A673 (cell line): Measurements from ENCODE around the gene OARD1. TPM values are rescaled to one million over a fixed set of nuclear protein-coding genes. Genes with fewer than 3 reads are reported as not detected.

Experiments used
- BruUV-seq: library from RNA; stranded (reverse); fragments of 400-500 nt; replicated peaks from 2 replicates; lab custom pipeline; 2021; lab: Mats Ljungman, UMichigan
- CTCF ChIA-PET: fragments of 300-600 bp; sonication (Branson Sonifier 250); formaldehyde crosslinking; loops from one replicate; lab custom pipeline; 2022; ENCODE audit warnings: antibody characterized with exemption; lab: Charles Lee
- POLR2A ChIA-PET: fragments of 300-600 bp; sonication (Branson Sonifier 250); formaldehyde crosslinking; loops from one replicate; lab custom pipeline; 2022; ENCODE audit warnings: antibody characterized with exemption; ENCODE audit not compliant: low non-redundant PET; lab: Charles Lee
- DNase-seq: peaks from one replicate; pipeline ENCODE4 v3.0.0-alpha.2; 2015; ENCODE audit warnings: low spot score
- H3K27ac ChIP-seq: fragments of 200-600 bp; sonication (generic); 2 replicates; pipeline ENCODE4 v1.5.1; 2016; ENCODE audit warnings: mixed run types, low read depth, mild to moderate bottlenecking, mixed read lengths, antibody characterized with exemption, low read length; ENCODE audit not compliant: poor library complexity, severe bottlenecking
- H3K27me3 ChIP-seq: fragments of 200-600 bp; sonication (generic); replicated peaks from 2 replicates; pipeline ENCODE4 v1.6.1; 2017; ENCODE audit warnings: mixed run types, low read depth, mild to moderate bottlenecking, mixed read lengths, antibody characterized with exemption, low read length; ENCODE audit not compliant: insufficient read depth, poor library complexity
- H3K36me3 ChIP-seq: fragments of 200-600 bp; sonication (generic); 2 replicates; pipeline ENCODE4 v1.6.1; 2016; ENCODE audit warnings: mixed run types, mild to moderate bottlenecking, mixed read lengths, antibody characterized with exemption, low read length; ENCODE audit not compliant: insufficient read depth, poor library complexity, severe bottlenecking
- H3K4me1 ChIP-seq: fragments of 200-600 bp; sonication (generic); 2 replicates; pipeline ENCODE4 v1.6.1; 2017; ENCODE audit warnings: mixed run types, mild to moderate bottlenecking, mixed read lengths, antibody characterized with exemption, low read length; ENCODE audit not compliant: insufficient read depth, poor library complexity, severe bottlenecking
- H3K4me3 ChIP-seq: fragments of 200-600 bp; sonication (generic); 2 replicates; pipeline ENCODE4 v1.5.1; 2016; ENCODE audit warnings: low read depth, mixed run types, mild to moderate bottlenecking, mixed read lengths, low read length; ENCODE audit not compliant: poor library complexity, severe bottlenecking
- H3K9me3 ChIP-seq: fragments of 200-600 bp; sonication (generic); 2 replicates; pipeline ENCODE4 v1.6.1; 2016; ENCODE audit warnings: mixed run types, low read depth, mild to moderate bottlenecking, mixed read lengths, antibody characterized with exemption, low read length; ENCODE audit not compliant: poor library complexity, severe bottlenecking
- EZH2 ChIP-seq: fragments of 200-600 bp; sonication (generic); IDR thresholded peaks from 2 replicates; pipeline ENCODE4 v1.6.1; 2017; ENCODE audit warnings: borderline replicate concordance, low read depth, mild to moderate bottlenecking, mixed read lengths, antibody characterized with exemption, low read length; ENCODE audit not compliant: poor library complexity, severe bottlenecking
- intact Hi-C: fragments of 100-400 bp; cut with micrococcal nuclease; formaldehyde crosslinking; loops from one replicate; pipeline ENCODE4 v1.10.0; 2022; ENCODE audit not compliant: unreplicated experiment
- total RNA-seq: library from RNA; stranded (reverse); gene quantifications from 2 replicates; pipeline ENCODE4 v1.2.3, GENCODE V29; 2021
- TF ChIP-seq, protein P1 (sequence below): fragments of 300-800, 200-600 bp; sonication (generic); conservative IDR thresholded peaks from 2 replicates; pipeline ENCODE4 v1.5.1; 2017; ENCODE audit warnings: low read depth, mild to moderate bottlenecking, antibody characterized with exemption, low read length, moderate library complexity, mixed read lengths

OARD1 gene
- total RNA-seq, 1 experiment from 2014 or later: 27.3 TPM

DNA sequence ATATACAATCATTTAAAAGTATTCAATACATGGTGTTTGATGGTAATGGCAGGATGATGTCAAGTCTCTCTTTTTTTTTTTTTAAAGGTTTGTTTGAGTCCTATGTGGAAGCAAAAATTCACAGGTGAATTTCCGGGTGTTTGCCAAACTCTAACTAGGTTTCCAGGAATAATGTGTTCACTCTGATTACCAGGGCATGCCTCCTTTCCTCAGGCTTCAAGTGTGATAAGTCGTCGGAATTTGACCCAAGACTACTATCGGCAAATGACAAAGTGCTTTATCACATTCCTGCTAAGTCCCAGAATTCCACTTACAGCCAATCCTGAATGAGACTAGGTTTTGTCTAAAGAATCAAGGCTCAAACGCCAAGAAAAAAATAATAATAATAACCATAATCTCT lies 7.3 kb downstream of the OARD1 start:
- DNase-seq: no peak
- Histone ChIP-seq H3K27me3 (no peaks in the 10 kb centered on the region), H3K27ac (no peak overlapping the region), H3K9me3 (no peaks in the 10 kb centered on the region), H3K36me3 (peaks cover 15% of the 10 kb centered on the region), H3K4me1 (no peaks in the 10 kb centered on the region), H3K4me3 (no peak overlapping the region)
- TF ChIP-seq EZH2: no peak
- TF ChIP-seq, protein P1, sequence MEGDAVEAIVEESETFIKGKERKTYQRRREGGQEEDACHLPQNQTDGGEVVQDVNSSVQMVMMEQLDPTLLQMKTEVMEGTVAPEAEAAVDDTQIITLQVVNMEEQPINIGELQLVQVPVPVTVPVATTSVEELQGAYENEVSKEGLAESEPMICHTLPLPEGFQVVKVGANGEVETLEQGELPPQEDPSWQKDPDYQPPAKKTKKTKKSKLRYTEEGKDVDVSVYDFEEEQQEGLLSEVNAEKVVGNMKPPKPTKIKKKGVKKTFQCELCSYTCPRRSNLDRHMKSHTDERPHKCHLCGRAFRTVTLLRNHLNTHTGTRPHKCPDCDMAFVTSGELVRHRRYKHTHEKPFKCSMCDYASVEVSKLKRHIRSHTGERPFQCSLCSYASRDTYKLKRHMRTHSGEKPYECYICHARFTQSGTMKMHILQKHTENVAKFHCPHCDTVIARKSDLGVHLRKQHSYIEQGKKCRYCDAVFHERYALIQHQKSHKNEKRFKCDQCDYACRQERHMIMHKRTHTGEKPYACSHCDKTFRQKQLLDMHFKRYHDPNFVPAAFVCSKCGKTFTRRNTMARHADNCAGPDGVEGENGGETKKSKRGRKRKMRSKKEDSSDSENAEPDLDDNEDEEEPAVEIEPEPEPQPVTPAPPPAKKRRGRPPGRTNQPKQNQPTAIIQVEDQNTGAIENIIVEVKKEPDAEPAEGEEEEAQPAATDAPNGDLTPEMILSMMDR: no peak
- intact Hi-C loops: loop anchor here (5.0 to 10.0 kb wide), 2 partner anchors 58 to 1700 kb away; no protein-coding TSS in a partner anchor
- ChIA-PET CTCF (no interaction called here), POLR2A (no interaction called here)
- no TSS peak for BruUV-seq

DNA sequence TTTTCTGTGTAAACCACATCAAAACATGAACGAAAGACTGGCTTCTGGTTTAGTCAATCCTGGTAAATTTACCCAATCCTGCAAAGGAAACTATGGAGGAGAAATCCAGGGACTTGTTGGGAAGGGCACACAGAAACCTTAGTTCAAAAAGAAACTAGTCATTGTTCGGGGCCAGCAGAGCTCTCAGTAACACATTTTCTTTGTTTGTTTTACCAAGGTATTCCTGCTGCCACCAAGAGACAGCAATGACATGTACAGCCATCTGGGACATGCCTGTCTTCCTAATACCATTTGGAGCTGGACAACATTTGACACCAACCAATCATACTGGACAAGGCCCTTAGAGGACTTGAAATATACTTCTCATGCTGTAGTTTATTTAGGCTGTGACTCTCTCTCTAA lies 8.3 kb downstream of the OARD1 start:
- H3K27ac ChIP-seq: no peak overlapping the region
- H3K4me3 ChIP-seq: no peak overlapping the region
- BruUV-seq: no TSS peak
- ChIA-PET CTCF (interaction anchor here (0.7 kb wide), 1 partner anchor 159 kb away, joined by 7 read pairs; no protein-coding TSS in a partner anchor), POLR2A (no interaction called here)
- TF ChIP-seq, protein P1: no peak
- TF ChIP-seq EZH2: no peak
- no peak for DNase-seq
- no peaks in the 10 kb centered on the region for H3K9me3 ChIP-seq
- H3K27me3 ChIP-seq: no peaks in the 10 kb centered on the region
- peaks cover 15% of the 10 kb centered on the region for H3K36me3 ChIP-seq
- intact Hi-C loops: loop anchor here (10.0 kb wide), 1 partner anchor 1699 kb away; no protein-coding TSS in a partner anchor
- no peaks in the 10 kb centered on the region for H3K4me1 ChIP-seq

DNA sequence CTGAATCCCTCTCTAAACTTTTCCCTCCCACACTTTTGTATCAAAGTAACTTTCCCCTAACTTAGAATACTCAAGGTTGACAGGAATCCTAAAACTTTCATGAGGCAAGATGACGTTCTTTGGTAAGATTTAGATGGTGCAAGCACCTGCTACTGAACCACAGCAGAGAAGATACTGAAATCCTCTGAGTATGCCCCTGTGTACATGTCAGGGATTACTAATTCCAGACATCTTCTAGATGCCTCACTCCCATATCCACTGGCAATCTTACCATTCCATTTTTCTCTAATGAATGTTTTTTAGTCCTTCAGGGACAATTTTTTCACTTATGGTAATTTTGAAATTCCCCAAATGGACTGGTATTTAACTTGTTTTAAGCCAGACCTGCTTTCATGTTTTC lies 10.1 kb downstream of the OARD1 start:
- intact Hi-C loops: loop anchor here (10.0 kb wide), 1 partner anchor 1697 kb away; no protein-coding TSS in a partner anchor
- no peak overlapping the region for H3K4me3 ChIP-seq
- H3K27me3 ChIP-seq: no peaks in the 10 kb centered on the region
- no peak for TF ChIP-seq EZH2
- TF ChIP-seq, protein P1: no peak
- peaks cover 11% of the 10 kb centered on the region for H3K36me3 ChIP-seq
- no peak overlapping the region for H3K27ac ChIP-seq
- H3K9me3 ChIP-seq: no peaks in the 10 kb centered on the region
- no TSS peak for BruUV-seq
- DNase-seq: no peak
- POLR2A ChIA-PET: interaction anchor here (0.7 kb wide), 1 partner anchor 400 kb away, joined by 3 read pairs; no protein-coding TSS in a partner anchor
- no peaks in the 10 kb centered on the region for H3K4me1 ChIP-seq
- CTCF ChIA-PET: no interaction called here
